SK-N-SH treated with all-trans-retinoic acid at 6 μM for 48 hours (cell line): Measurements from ENCODE around the gene DGCR2.
"Not testable (repeated sequence)": the region's sequence is repeated elsewhere in the genome, so short reads cannot be mapped to it uniquely, and the experiment has no call there.

Experiments
- ARNTL ChIP-seq: fragments of 450-650 bp; formaldehyde crosslinking; IDR thresholded peaks from 2 replicates; pipeline ENCODE4 v1.5.0; 2020; ENCODE audit warnings: low read depth, mild to moderate bottlenecking, moderate library complexity, borderline replicate concordance
- BACH2 ChIP-seq: fragments of 250-450 bp; sonication (Bioruptor Pico); IDR thresholded peaks from 2 replicates; pipeline ENCODE4 v1.9.0; 2021; ENCODE audit warnings: mild to moderate bottlenecking, borderline replicate concordance
- CREB5 ChIP-seq: fragments of 250-450 bp; sonication (Bioruptor Pico); IDR thresholded peaks from 2 replicates; pipeline ENCODE4 v1.5.1; 2020; ENCODE audit warnings: low read depth, mild to moderate bottlenecking, moderate library complexity
- CSDC2 ChIP-seq: fragments of 250-450 bp; sonication (Bioruptor Pico); IDR thresholded peaks from 2 replicates; pipeline ENCODE4 v1.5.0; 2020; ENCODE audit warnings: mild to moderate bottlenecking, moderate library complexity
- GLIS3 ChIP-seq: fragments of 250-450 bp; sonication (Bioruptor Pico); IDR thresholded peaks from 2 replicates; pipeline ENCODE4 v1.5.0; 2020; ENCODE audit warnings: mild to moderate bottlenecking, moderate library complexity
- ISL1 ChIP-seq: fragments of 250-450 bp; sonication (Bioruptor Pico); IDR thresholded peaks from 2 replicates; pipeline ENCODE4 v2.1.2; 2022; ENCODE audit warnings: mild to moderate bottlenecking, moderate library complexity
- PATZ1 ChIP-seq: fragments of 250-450 bp; sonication (Bioruptor Pico); IDR thresholded peaks from 2 replicates; pipeline ENCODE4 v1.8.0; 2020; ENCODE audit warnings: mild to moderate bottlenecking, moderate library complexity, borderline replicate concordance
- RARB ChIP-seq: fragments of 250-450 bp; sonication (Bioruptor Pico); IDR thresholded peaks from 2 replicates; pipeline ENCODE4 v1.8.0; 2021; ENCODE audit warnings: mild to moderate bottlenecking, moderate library complexity
- TCF4 ChIP-seq: fragments of 250-450 bp; sonication (Bioruptor Pico); IDR thresholded peaks from 2 replicates; pipeline ENCODE4 v1.8.0; 2021; ENCODE audit warnings: mild to moderate bottlenecking, moderate library complexity, borderline replicate concordance
- TSHZ2 ChIP-seq: fragments of 250-450 bp; sonication (Bioruptor Pico); IDR thresholded peaks from 2 replicates; pipeline ENCODE4 v1.5.0; 2020; ENCODE audit warnings: mild to moderate bottlenecking, moderate library complexity
- ZFP30 ChIP-seq: fragments of 450-650 bp; formaldehyde crosslinking; IDR thresholded peaks from 2 replicates; pipeline ENCODE4 v1.5.0; 2022; ENCODE audit warnings: mild to moderate bottlenecking, moderate library complexity

- not testable (repeated sequence) for TF ChIP-seq TCF4 (CRISPR knock-in tag); TSHZ2 (CRISPR knock-in tag); PATZ1 (CRISPR knock-in tag); CREB5 (CRISPR knock-in tag); ARNTL (CRISPR knock-in tag); CSDC2 (CRISPR knock-in tag); RARB; BACH2 (CRISPR knock-in tag); ZFP30 (CRISPR knock-in tag); GLIS3 (CRISPR knock-in tag); ISL1
These were observed 37.6 kb downstream of the DGCR2 start for GRCh38 chr22:19084586-19084985.
